Upper lobe of left lung (tissue), 6 donors: Measurements from ENCODE around the gene PPIL6. TPM values are rescaled to one million over a fixed set of nuclear protein-coding genes. Genes with fewer than 3 reads are reported as not detected.

ENCODE experiments used
- ATAC-seq, 2 donors: fragments of 200-7000 bp; cut with Tn5 transposase; one replicate each; pipeline ENCODE4 v1.9.1; 2022; ENCODE audit warnings: mild to moderate bottlenecking in 2 of 2, moderate library complexity in 2 of 2; ENCODE audit not compliant: low FRiP score in 2 of 2
- DNase-seq, 2 donors: peaks; one replicate each; pipeline ENCODE4 v3.0.0-alpha.2; 2019 to 2020
- H3K27ac ChIP-seq, 4 donors: fragments of 200-600 bp; sonication (generic); one replicate each; pipeline ENCODE4 v1.5.1; 2016 to 2019
- H3K27me3 ChIP-seq, 4 donors: fragments of 200-600 bp; sonication (generic); one replicate each; pipeline ENCODE4 v1.5.1; 2017 to 2019
- H3K36me3 ChIP-seq, 4 donors: fragments of 200-600 bp; sonication (generic); one replicate each; pipeline ENCODE4 v1.5.1; 2016 to 2019
- H3K4me1 ChIP-seq, 4 donors: fragments of 200-600 bp; sonication (generic); one replicate each; pipeline ENCODE4 v1.5.1; 2018 to 2019
- H3K4me3 ChIP-seq, 4 donors: fragments of 200-600 bp; sonication (generic); one replicate each; pipeline ENCODE4 v1.5.1; 2017 to 2019; ENCODE audit warnings: mild to moderate bottlenecking in 2 of 4, moderate library complexity in 1 of 4
- H3K9me3 ChIP-seq, 4 donors: fragments of 200-600 bp; sonication (generic); one replicate each; pipeline ENCODE4 v1.5.1; 2018 to 2019
- EP300 ChIP-seq, 4 donors: sonication (generic); formaldehyde crosslinking; IDR thresholded peaks; one replicate each; pipeline ENCODE4 v1.5.1; 2017; ENCODE audit warnings: antibody characterized with exemption in 4 of 4, control low read depth in 2 of 4
- POLR2A ChIP-seq, 4 donors: fragments of 450-650 bp; IDR thresholded peaks; one replicate each; pipeline ENCODE4 v1.5.1; 2016 to 2017; ENCODE audit warnings: antibody characterized with exemption in 4 of 4, mild to moderate bottlenecking in 2 of 4
- POLR2AphosphoS5 ChIP-seq, 2 donors: sonication (generic); formaldehyde crosslinking; IDR thresholded peaks; one replicate each; pipeline ENCODE4 v1.5.1; 2017; ENCODE audit warnings: antibody characterized with exemption in 2 of 2
- WGBS, 2 donors: methylation state at CpG; one replicate each; pipeline ENCODE4 v1.1.5; 2017 to 2018; 5-methylcytosine and 5-hydroxymethylcytosine counted together
- total RNA-seq, 6 donors: library from RNA; depleted of rRNA in 4 of 6; stranded (reverse); fragments of >200 nt in 4 of 6; gene quantifications; one replicate each; pipeline versions ENCODE4 v1.1.0 to v1.2.1, GENCODE V29; 2016 to 2021
- TF ChIP-seq, protein P1 (sequence below), 6 experiments: fragments of 450-650 bp in 4 of 6; fragments of 200-600 bp in 2 of 6; sonication (generic) in 2 of 6; IDR thresholded peaks; one replicate each; pipeline ENCODE4 v1.5.1; 2016 to 2019; ENCODE audit warnings: antibody characterized with exemption in 6 of 6
- donor health status: DM: no; HTN: no; CAD: no; lungs with moderate emphysema.
- donor health status: DM: no; HTN: yes; CAD: no; lungs with severe emphysema.

PPIL6 gene
- total RNA-seq, 6 donors from 2014 or later = 3.5 to 44.3 (median 6.5) TPM

DNA sequence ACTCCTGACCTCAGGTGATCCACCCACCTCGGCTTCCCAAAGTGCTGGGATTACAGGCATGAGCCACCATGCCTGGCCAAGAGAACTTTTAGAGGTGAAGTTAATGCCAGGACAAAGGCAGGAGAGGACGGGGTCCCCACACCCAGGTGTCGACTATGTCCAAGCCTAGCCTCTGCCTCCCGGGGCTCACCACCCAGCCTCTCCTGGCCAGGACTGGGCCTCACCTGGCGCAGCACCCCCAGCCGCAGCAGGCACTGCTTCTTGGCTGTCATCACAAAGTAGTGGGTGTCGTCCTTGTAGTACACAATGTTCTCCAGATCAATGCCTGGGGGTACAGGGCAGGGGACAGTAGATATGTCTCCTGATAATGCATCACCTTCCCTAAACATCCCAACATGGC, 10.9 kb upstream of the PPIL6 start:
- Histone ChIP-seq H3K9me3 (no peaks in the 10 kb centered on the region), H3K36me3 (peaks cover 2 to 24% (median 12%) of the 10 kb centered on the region in 4 donors), H3K27me3 (no peaks in the 10 kb centered on the region), H3K4me1 (peaks cover 13 to 32% (median 22%) of the 10 kb centered on the region in 4 donors), H3K27ac (no peak overlapping the region), H3K4me3 (no peak overlapping the region)
- 80 to 94% methylated on average over 1 to 7 of the region's 7 CpGs for WGBS, 2 donors
- DNase-seq (peak in 1 of 2 donors; percentile 62), ATAC-seq (no peak)
- TF ChIP-seq POLR2A (IDR thresholded peaks at IDR 0.05) (no peak), EP300 (IDR thresholded peaks at IDR 0.05) (no peak), POLR2AphosphoS5 (IDR thresholded peaks at IDR 0.05) (no peak)
- TF ChIP-seq, protein P1, sequence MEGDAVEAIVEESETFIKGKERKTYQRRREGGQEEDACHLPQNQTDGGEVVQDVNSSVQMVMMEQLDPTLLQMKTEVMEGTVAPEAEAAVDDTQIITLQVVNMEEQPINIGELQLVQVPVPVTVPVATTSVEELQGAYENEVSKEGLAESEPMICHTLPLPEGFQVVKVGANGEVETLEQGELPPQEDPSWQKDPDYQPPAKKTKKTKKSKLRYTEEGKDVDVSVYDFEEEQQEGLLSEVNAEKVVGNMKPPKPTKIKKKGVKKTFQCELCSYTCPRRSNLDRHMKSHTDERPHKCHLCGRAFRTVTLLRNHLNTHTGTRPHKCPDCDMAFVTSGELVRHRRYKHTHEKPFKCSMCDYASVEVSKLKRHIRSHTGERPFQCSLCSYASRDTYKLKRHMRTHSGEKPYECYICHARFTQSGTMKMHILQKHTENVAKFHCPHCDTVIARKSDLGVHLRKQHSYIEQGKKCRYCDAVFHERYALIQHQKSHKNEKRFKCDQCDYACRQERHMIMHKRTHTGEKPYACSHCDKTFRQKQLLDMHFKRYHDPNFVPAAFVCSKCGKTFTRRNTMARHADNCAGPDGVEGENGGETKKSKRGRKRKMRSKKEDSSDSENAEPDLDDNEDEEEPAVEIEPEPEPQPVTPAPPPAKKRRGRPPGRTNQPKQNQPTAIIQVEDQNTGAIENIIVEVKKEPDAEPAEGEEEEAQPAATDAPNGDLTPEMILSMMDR (IDR thresholded peaks at IDR 0.05) = no peak

DNA sequence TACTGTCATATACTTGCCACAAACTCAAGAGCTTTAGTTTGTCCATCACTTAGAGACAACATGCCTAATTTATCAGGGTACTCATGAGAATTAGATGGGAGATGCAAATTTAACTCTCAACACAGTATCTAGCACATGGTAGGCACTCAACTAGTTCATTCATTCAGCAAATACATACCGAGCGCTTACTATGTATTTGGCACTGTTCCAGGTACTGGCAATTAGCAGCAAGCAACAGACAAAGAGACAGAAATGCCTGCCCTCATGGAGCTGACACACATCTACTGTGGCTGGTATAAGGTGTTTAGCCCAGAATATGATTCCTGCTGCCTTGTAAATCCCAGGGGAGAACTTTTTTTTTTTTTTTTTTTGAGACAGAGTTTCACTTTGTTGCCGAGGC, 10.4 kb upstream of the PPIL6 start:
- ATAC-seq (no peak), DNase-seq (no peak)
- H3K9me3 ChIP-seq = no peaks in the 10 kb centered on the region
- peaks cover 9 to 26% (median 18%) of the 10 kb centered on the region in 4 donors for H3K4me1 ChIP-seq
- H3K27me3 ChIP-seq = no peaks in the 10 kb centered on the region
- TF ChIP-seq, protein P1 (IDR thresholded peaks at IDR 0.05) = no peak
- TF ChIP-seq EP300 (IDR thresholded peaks at IDR 0.05) (no peak), POLR2A (IDR thresholded peaks at IDR 0.05) (no peak), POLR2AphosphoS5 (IDR thresholded peaks at IDR 0.05) (no peak)
- H3K36me3 ChIP-seq = peaks cover 5 to 30% (median 16%) of the 10 kb centered on the region in 4 donors
- H3K27ac ChIP-seq = no peak overlapping the region
- 71 to 79% methylated on average over 3 of the region's 3 CpGs for WGBS, 2 donors
- H3K4me3 ChIP-seq = no peak overlapping the region

DNA sequence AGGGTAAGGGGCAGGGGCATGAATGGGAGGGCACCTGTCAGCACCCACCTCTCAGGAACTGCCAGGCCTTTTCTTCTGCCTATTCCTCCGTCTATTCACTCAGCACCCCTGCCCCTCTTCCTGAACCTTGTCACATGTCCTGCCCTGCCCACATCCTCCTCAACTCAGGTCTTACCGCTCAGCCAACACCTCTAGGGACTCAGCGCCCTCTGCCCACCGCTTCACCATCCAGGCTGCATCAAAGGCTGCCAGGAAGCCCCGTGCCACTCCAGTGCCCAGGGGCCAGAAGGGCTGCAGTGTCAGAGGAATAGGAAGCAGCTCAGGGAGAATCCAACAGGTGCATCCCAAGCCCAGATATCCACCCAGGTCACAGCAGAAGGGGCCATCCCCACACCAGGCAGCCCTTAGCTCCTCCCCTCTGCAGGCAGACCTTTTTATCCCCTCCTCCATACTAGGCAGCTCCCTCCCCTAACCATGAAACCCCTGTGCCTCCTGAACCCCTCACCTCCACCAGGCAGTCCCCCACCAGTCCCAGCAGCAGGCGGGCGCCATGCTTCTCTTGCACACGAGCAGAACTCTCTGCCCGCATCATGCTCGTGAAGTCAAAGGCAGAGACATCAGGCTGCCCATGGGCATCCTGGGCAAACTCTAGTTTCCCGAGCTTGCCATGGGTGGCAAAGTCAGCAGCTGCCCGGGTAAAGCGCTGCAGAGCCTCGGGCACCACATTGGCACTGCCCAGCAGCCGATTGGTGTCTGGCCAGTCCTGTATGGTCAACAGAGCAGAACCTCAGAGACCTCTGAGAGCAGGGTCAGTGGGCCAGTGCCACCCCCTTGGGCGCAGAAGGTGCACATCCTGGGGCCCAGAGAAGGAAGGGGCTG, 9.6 kb upstream of the PPIL6 start:
- Histone ChIP-seq H3K9me3 (no peaks in the 10 kb centered on the region), H3K27me3 (no peaks in the 10 kb centered on the region), H3K4me3 (no peak overlapping the region), H3K4me1 (peaks cover 9 to 24% (median 17%) of the 10 kb centered on the region in 4 donors), H3K36me3 (peaks cover 8 to 38% (median 23%) of the 10 kb centered on the region in 4 donors), H3K27ac (no peak overlapping the region)
- peak in 1 of 2 donors; percentile 59 for DNase-seq
- 69 to 82% methylated on average over 10 to 15 of the region's 16 CpGs for WGBS, 2 donors
- ATAC-seq = no peak
- no peak for TF ChIP-seq EP300 (IDR thresholded peaks at IDR 0.05)
- no peak for TF ChIP-seq POLR2AphosphoS5 (IDR thresholded peaks at IDR 0.05)
- TF ChIP-seq, protein P1 (IDR thresholded peaks at IDR 0.05) = no peak

DNA sequence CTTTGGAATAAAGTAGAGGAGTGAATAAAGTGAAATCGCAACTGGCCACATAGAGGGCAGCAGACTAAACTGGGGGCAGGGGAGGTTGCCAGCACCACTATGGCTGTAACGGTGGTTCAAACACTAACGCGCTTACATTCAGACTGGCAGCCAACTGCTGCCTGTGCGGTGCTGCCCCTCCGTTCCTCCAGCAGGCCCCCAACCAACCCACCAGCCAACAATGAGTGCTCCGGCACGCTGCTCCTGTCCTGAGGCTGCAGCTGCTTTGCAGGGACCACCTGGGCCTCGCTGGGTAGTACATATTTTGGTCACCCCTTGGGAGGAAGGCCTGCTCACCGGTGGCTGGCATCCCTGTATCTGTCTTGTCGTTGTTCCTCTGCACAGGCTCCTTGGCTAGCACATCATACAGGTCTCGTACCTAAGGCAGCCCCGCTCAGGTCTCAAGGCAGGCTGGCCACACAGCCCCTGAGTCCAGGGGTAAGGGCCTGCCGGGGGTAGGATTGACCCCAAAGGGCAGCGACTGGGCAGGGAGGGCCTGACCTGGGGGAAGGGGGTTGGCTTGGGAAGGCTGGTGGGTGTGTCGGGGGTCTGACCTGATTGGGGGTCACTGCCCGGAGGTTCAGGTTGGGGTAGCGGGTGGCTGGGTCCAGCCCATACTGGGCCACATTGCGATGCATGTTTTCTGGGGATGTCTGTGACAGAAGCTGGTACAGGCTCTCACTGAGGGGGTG, 8.8 kb upstream of the PPIL6 start:
- no peak for ATAC-seq
- Histone ChIP-seq H3K9me3 (no peaks in the 10 kb centered on the region), H3K36me3 (peaks cover 8 to 46% (median 31%) of the 10 kb centered on the region in 4 donors), H3K4me3 (no peak overlapping the region), H3K27ac (no peak overlapping the region), H3K4me1 (peaks cover 6 to 16% (median 9%) of the 10 kb centered on the region in 4 donors), H3K27me3 (no peaks in the 10 kb centered on the region)
- TF ChIP-seq POLR2A (IDR thresholded peaks at IDR 0.05) (no peak), POLR2AphosphoS5 (IDR thresholded peaks at IDR 0.05) (no peak), EP300 (IDR thresholded peaks at IDR 0.05) (no peak)
- TF ChIP-seq, protein P1 (IDR thresholded peaks at IDR 0.05) = no peak
- DNase-seq = peak in 1 of 2 donors; percentile 41
- WGBS, 2 donors = 80 to 92% methylated on average over 10 to 19 of the region's 19 CpGs
